Natural killer cell (primary cell): Measurements from ENCODE around the gene LGSN. TPM values are rescaled to one million over a fixed set of nuclear protein-coding genes. Genes with fewer than 3 reads are reported as not detected.

Experiments
- ATAC-seq, 3 donors: fragments of 150-1000 bp in 2 of 3; fragments of 200-7000 bp in 1 of 3; cut with Tn5 transposase; 1 replicate in 1 of 3; 2 replicates in 2 of 3; pipeline ENCODE4 v1.10.0; 2021; ENCODE audit warnings: mild to moderate bottlenecking in 2 of 3, moderate library complexity in 2 of 3
- DNase-seq, 2 donors: peaks; one replicate each; pipeline versions ENCODE4 v3.0.0 to v3.0.0-alpha.2; 2013 to 2021; ENCODE audit warnings: mixed read lengths in 1 of 2
- H3K27ac ChIP-seq: one replicate; pipeline ENCODE4 v1.5.1; 2013; ENCODE audit warnings: mild to moderate bottlenecking, low read length
- H3K27me3 ChIP-seq: one replicate; pipeline ENCODE4 v1.6.1; 2013; ENCODE audit warnings: low read length; ENCODE audit not compliant: control insufficient read depth, insufficient read depth
- H3K36me3 ChIP-seq: one replicate; pipeline ENCODE4 v1.6.1; 2013; ENCODE audit warnings: low read length; ENCODE audit not compliant: control insufficient read depth, insufficient read depth
- H3K4me1 ChIP-seq: one replicate; pipeline ENCODE4 v1.6.1; 2013; ENCODE audit warnings: low read length; ENCODE audit not compliant: control insufficient read depth, insufficient read depth
- H3K4me3 ChIP-seq: one replicate; pipeline ENCODE4 v1.5.1; 2013; ENCODE audit warnings: low read length
- H3K9me3 ChIP-seq: one replicate; pipeline ENCODE4 v1.6.1; 2013; ENCODE audit warnings: low read length; ENCODE audit not compliant: control insufficient read depth, insufficient read depth
- H3K27ac Mint-ChIP-seq, 2 donors: one replicate each; pipeline ENCODE4 v1.8.0; 2022; ENCODE audit warnings: mild to moderate bottlenecking in 2 of 2, mixed read lengths in 2 of 2, moderate library complexity in 1 of 2
- H3K27me3 Mint-ChIP-seq, 2 donors: one replicate each; pipeline ENCODE4 v1.8.0; 2022; ENCODE audit warnings: low read depth in 2 of 2, mixed read lengths in 2 of 2
- H3K36me3 Mint-ChIP-seq: one replicate; pipeline ENCODE4 v1.8.0; 2022; ENCODE audit warnings: mixed read lengths
- H3K4me1 Mint-ChIP-seq, 2 donors: one replicate each; pipeline ENCODE4 v1.8.0; 2022; ENCODE audit warnings: mixed read lengths in 2 of 2
- H3K4me3 Mint-ChIP-seq: one replicate; pipeline ENCODE4 v1.8.0; 2022; ENCODE audit warnings: mild to moderate bottlenecking, moderate library complexity, mixed read lengths
- H3K9me3 Mint-ChIP-seq, 2 donors: one replicate each; pipeline ENCODE4 v1.8.0; 2022; ENCODE audit warnings: mixed read lengths in 2 of 2
- CTCF ChIP-seq: fragments of 200-600 bp; IDR thresholded peaks from one replicate; pipeline ENCODE4 v1.8.0; 2022; ENCODE audit warnings: antibody characterized with exemption
- WGBS: methylation state at CpG from one replicate; pipeline ENCODE4 v1.1.7; 2013; ENCODE audit warnings: missing lambda C conversion rate; ENCODE audit not compliant: insufficient coverage; 5-methylcytosine and 5-hydroxymethylcytosine counted together
- intact Hi-C: fragments of 100-400 bp; cut with micrococcal nuclease; formaldehyde crosslinking; loops from one replicate; pipeline ENCODE4 v1.14.2; 2022
- total RNA-seq, 4 donors: library from RNA; stranded (reverse); fragments of 120-200 nt in 1 of 4; gene quantifications; one replicate each; pipeline versions ENCODE4 v1.2.3 to v1.2.4, GENCODE V29; 2013 to 2022

The LGSN gene
- total RNA-seq, 3 donors from 2014 or later (not counting 1 experiment from before 2014, with no cell fraction given): not detected

- WGBS: no CpG with 5 or more reads among the region's 1 CpG
- no peak for ATAC-seq
These were observed 3.2 kb upstream of the LGSN start for GRCh38 chr6:63322981-63323380.

GRCh38 chr6:63321821-63322220, 2.0 kb upstream of the LGSN start:
- H3K27ac Mint-ChIP-seq: no peak overlapping the region
- H3K36me3 Mint-ChIP-seq: no peaks in the 10 kb centered on the region
- H3K27me3 Mint-ChIP-seq: no peaks in the 10 kb centered on the region
- Histone ChIP-seq H3K4me3 (no peak overlapping the region), H3K27me3 (no peaks in the 10 kb centered on the region), H3K4me1 (no peaks in the 10 kb centered on the region), H3K27ac (no peak overlapping the region), H3K36me3 (no peaks in the 10 kb centered on the region), H3K9me3 (no peaks in the 10 kb centered on the region)
- no peak overlapping the region for H3K4me3 Mint-ChIP-seq
- no peak for TF ChIP-seq CTCF
- H3K4me1 Mint-ChIP-seq: no peaks in the 10 kb centered on the region
- H3K9me3 Mint-ChIP-seq: no peaks in the 10 kb centered on the region
- no peak for ATAC-seq
- DNase-seq: no peak
- intact Hi-C loops: no loop called here
- no CpG with 5 or more reads among the region's 1 CpG for WGBS

More at GRCh38 chr6:63322981-63323380, 3.2 kb upstream of the LGSN start:
- no peak for TF ChIP-seq CTCF
- H3K36me3 Mint-ChIP-seq: no peaks in the 10 kb centered on the region
- no peak overlapping the region for H3K4me3 ChIP-seq
- no peaks in the 10 kb centered on the region for H3K9me3 ChIP-seq
- H3K4me1 Mint-ChIP-seq: no peaks in the 10 kb centered on the region
- no peaks in the 10 kb centered on the region for H3K27me3 Mint-ChIP-seq
- H3K27ac ChIP-seq: no peak overlapping the region
- no peak overlapping the region for H3K27ac Mint-ChIP-seq
- peaks cover 0 to 2% of the 10 kb centered on the region in 2 donors for H3K9me3 Mint-ChIP-seq
- intact Hi-C loops: no loop called here
- H3K4me1 ChIP-seq: no peaks in the 10 kb centered on the region
- no peaks in the 10 kb centered on the region for H3K27me3 ChIP-seq
- H3K36me3 ChIP-seq: no peaks in the 10 kb centered on the region
- DNase-seq: no peak
- H3K4me3 Mint-ChIP-seq: no peak overlapping the region

- no CpG with 5 or more reads among the region's 1 CpG for WGBS
These were observed 2.1 kb downstream of the LGSN start for GRCh38 chr6:63317641-63318040.

More at GRCh38 chr6:63317641-63318040, 2.1 kb downstream of the LGSN start:
- Histone ChIP-seq H3K27me3 (no peaks in the 10 kb centered on the region), H3K4me3 (no peak overlapping the region), H3K36me3 (no peaks in the 10 kb centered on the region), H3K4me1 (no peaks in the 10 kb centered on the region), H3K27ac (no peak overlapping the region), H3K9me3 (no peaks in the 10 kb centered on the region)
- no peak for ATAC-seq
- intact Hi-C loops: no loop called here
- H3K36me3 Mint-ChIP-seq: no peaks in the 10 kb centered on the region
- no peak for TF ChIP-seq CTCF
- no peak overlapping the region for H3K27ac Mint-ChIP-seq
- peaks cover 0 to 3% of the 10 kb centered on the region in 2 donors for H3K27me3 Mint-ChIP-seq
- H3K4me3 Mint-ChIP-seq: no peak overlapping the region
- H3K4me1 Mint-ChIP-seq: no peaks in the 10 kb centered on the region
- DNase-seq: no peak
- H3K9me3 Mint-ChIP-seq: peaks cover 2% of the 10 kb centered on the region in 2 donors
